ENCODE measurements around the gene OCA2.

Gene OCA2

GRCh38 chr15:28025413-28025812 is 73.7 kb downstream of the OCA2 start:
- Histone ChIP-seq H3K9me3 (replicated peaks; ENCODE audit: insufficient read depth, low read length) (no peaks in the 10 kb centered on the region), H3F3A (ENCODE audit: insufficient read depth, low read length) (no peaks in the 10 kb centered on the region), H2AFZ (ENCODE audit: low read length) (no peak overlapping the region), H3K27ac (ENCODE audit: low read length) (no peak overlapping the region), H3K9ac (ENCODE audit: low read length) (no peak overlapping the region), H3K4me2 (ENCODE audit: low read depth, low read length) (no peak overlapping the region), H3K27me3 (replicated peaks; ENCODE audit: insufficient read depth, low read length) (no peaks in the 10 kb centered on the region), H3K9me2 (replicated peaks; ENCODE audit: insufficient read depth, low read length) (no peaks in the 10 kb centered on the region), H4K20me1 (ENCODE audit: insufficient read depth, low read length) (no peaks in the 10 kb centered on the region), H3K4me3 (ENCODE audit: low read length) (no peak overlapping the region), H3K4me1 (ENCODE audit: low read length) (no peaks in the 10 kb centered on the region), H3K36me3 (replicated peaks; ENCODE audit: insufficient read depth, low read length) (no peaks in the 10 kb centered on the region), H3K79me2 (ENCODE audit: low read length) (no peaks in the 10 kb centered on the region)
- TF ChIP-seq CTCF (IDR thresholded peaks at IDR 0.05; ENCODE audit: low read length) = no peak
- no peak for TF ChIP-seq EZH2 (optimal IDR thresholded peaks at IDR 0.05; ENCODE audit: low read depth, low read length)
- no peak for TF ChIP-seq EZH2phosphoT487 (IDR thresholded peaks at IDR 0.05; ENCODE audit: low read length)
- DNase-seq = no peak

- H3K36me3 ChIP-seq (replicated peaks; ENCODE audit: insufficient read depth, low read length) = no peaks in the 10 kb centered on the region
- no peak overlapping the region for H3K4me2 ChIP-seq (ENCODE audit: low read depth, low read length)
- H3K27ac ChIP-seq (ENCODE audit: low read length) = no peak overlapping the region
- no peak overlapping the region for H3K9ac ChIP-seq (ENCODE audit: low read length)
- H2AFZ ChIP-seq (ENCODE audit: low read length) = no peak overlapping the region
- no peak overlapping the region for H3K4me3 ChIP-seq (ENCODE audit: low read length)
- no peaks in the 10 kb centered on the region for H3K4me1 ChIP-seq (ENCODE audit: low read length)
- TF ChIP-seq EZH2 (optimal IDR thresholded peaks at IDR 0.05; ENCODE audit: low read depth, low read length) (no peak), CTCF (IDR thresholded peaks at IDR 0.05; ENCODE audit: low read length) (no peak), EZH2phosphoT487 (IDR thresholded peaks at IDR 0.05; ENCODE audit: low read length) (no peak)
- H3K9me3 ChIP-seq (replicated peaks; ENCODE audit: insufficient read depth, low read length) = no peaks in the 10 kb centered on the region
- no peaks in the 10 kb centered on the region for H4K20me1 ChIP-seq (ENCODE audit: insufficient read depth, low read length)
- H3K9me2 ChIP-seq (replicated peaks; ENCODE audit: insufficient read depth, low read length) = no peaks in the 10 kb centered on the region
- no peaks in the 10 kb centered on the region for H3K79me2 ChIP-seq (ENCODE audit: low read length)
- no peaks in the 10 kb centered on the region for H3K27me3 ChIP-seq (replicated peaks; ENCODE audit: insufficient read depth, low read length)
- no peaks in the 10 kb centered on the region for H3F3A ChIP-seq (ENCODE audit: insufficient read depth, low read length)
- no peak for DNase-seq
Measured at GRCh38 chr15:28024889-28025250, 74.2 kb downstream of the OCA2 start.

- no peak overlapping the region for H2AFZ ChIP-seq (ENCODE audit: low read length)
- no peak for DNase-seq
- no peaks in the 10 kb centered on the region for H3K9me3 ChIP-seq (replicated peaks; ENCODE audit: insufficient read depth, low read length)
- H3K4me3 ChIP-seq (ENCODE audit: low read length) = no peak overlapping the region
- TF ChIP-seq EZH2phosphoT487 (IDR thresholded peaks at IDR 0.05; ENCODE audit: low read length) = no peak
- TF ChIP-seq CTCF (IDR thresholded peaks at IDR 0.05; ENCODE audit: low read length) = no peak
- TF ChIP-seq EZH2 (optimal IDR thresholded peaks at IDR 0.05; ENCODE audit: low read depth, low read length) = no peak
- H3K36me3 ChIP-seq (replicated peaks; ENCODE audit: insufficient read depth, low read length) = no peaks in the 10 kb centered on the region
- no peaks in the 10 kb centered on the region for H4K20me1 ChIP-seq (ENCODE audit: insufficient read depth, low read length)
- H3K9me2 ChIP-seq (replicated peaks; ENCODE audit: insufficient read depth, low read length) = no peaks in the 10 kb centered on the region
- no peak overlapping the region for H3K4me2 ChIP-seq (ENCODE audit: low read depth, low read length)
- no peaks in the 10 kb centered on the region for H3K4me1 ChIP-seq (ENCODE audit: low read length)
- H3K79me2 ChIP-seq (ENCODE audit: low read length) = no peaks in the 10 kb centered on the region
- no peaks in the 10 kb centered on the region for H3K27me3 ChIP-seq (replicated peaks; ENCODE audit: insufficient read depth, low read length)
- no peak overlapping the region for H3K27ac ChIP-seq (ENCODE audit: low read length)
- H3K9ac ChIP-seq (ENCODE audit: low read length) = no peak overlapping the region
- H3F3A ChIP-seq (ENCODE audit: insufficient read depth, low read length) = no peaks in the 10 kb centered on the region
Measured at GRCh38 chr15:28023933-28024888, 74.9 kb downstream of the OCA2 start.
